K562 (cell line): Measurements from ENCODE around the gene CLIP2.

ENCODE experiments used
- FOXK2 ChIP-seq, 2 experiments: fragments of 450-650 bp; IDR thresholded peaks in 1 of 2; conservative IDR thresholded peaks in 1 of 2; 2 replicates each; pipeline ENCODE4 v1.6.1; 2016; ENCODE audit warnings: low read depth in 2 of 2, mild to moderate bottlenecking in 1 of 2
- MTA2 ChIP-seq: fragments of 450-650 bp; IDR thresholded peaks from 2 replicates; pipeline ENCODE4 v1.6.1; 2016; ENCODE audit warnings: low read depth
- ZBTB7A ChIP-seq: IDR thresholded peaks from 2 replicates; pipeline ENCODE4 v1.6.1; 2011; ENCODE audit warnings: low read depth, mild to moderate bottlenecking, low read length, moderate library complexity, borderline replicate concordance; ENCODE audit not compliant: control insufficient read depth
- TF ChIP-seq, protein P1 (sequence below), 2 experiments: fragments of 450-650 bp in 1 of 2; sonication (generic) in 1 of 2; formaldehyde crosslinking in 1 of 2; IDR thresholded peaks; 2 replicates each; pipeline versions ENCODE4 v1.7.1 to v1.9.0; 2016 to 2022; ENCODE audit warnings: inconsistent platforms in 1 of 2, mild to moderate bottlenecking in 1 of 2, missing genetic modification reagents in 1 of 2

DNA sequence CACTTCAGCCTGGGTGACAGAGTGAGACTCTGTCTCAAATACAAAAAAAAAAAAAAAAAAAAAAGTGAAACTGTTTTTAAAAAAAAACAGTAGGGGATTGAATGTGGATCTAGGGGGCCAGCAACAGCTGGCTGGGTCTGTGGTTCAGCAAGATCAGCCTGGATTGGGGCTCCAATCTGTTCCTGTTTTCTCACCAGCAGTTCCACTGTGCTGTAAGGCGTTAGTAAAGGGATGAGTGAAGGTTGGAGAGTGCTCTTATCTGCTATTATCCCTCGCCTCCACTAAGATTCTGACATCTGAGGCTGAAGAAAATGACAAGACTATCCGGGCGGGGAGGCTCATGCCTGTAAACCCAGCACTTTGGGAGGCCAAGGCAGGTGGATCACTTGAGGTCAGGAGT is 122.8 kb downstream of the CLIP2 start:
- no peak for TF ChIP-seq FOXK2 (conservative IDR thresholded peaks at IDR 0.05 in 1 of 2, IDR thresholded peaks at IDR 0.05 in 1 of 2; ENCODE audit: low read depth in 2 of 2)
- TF ChIP-seq, protein P1, sequence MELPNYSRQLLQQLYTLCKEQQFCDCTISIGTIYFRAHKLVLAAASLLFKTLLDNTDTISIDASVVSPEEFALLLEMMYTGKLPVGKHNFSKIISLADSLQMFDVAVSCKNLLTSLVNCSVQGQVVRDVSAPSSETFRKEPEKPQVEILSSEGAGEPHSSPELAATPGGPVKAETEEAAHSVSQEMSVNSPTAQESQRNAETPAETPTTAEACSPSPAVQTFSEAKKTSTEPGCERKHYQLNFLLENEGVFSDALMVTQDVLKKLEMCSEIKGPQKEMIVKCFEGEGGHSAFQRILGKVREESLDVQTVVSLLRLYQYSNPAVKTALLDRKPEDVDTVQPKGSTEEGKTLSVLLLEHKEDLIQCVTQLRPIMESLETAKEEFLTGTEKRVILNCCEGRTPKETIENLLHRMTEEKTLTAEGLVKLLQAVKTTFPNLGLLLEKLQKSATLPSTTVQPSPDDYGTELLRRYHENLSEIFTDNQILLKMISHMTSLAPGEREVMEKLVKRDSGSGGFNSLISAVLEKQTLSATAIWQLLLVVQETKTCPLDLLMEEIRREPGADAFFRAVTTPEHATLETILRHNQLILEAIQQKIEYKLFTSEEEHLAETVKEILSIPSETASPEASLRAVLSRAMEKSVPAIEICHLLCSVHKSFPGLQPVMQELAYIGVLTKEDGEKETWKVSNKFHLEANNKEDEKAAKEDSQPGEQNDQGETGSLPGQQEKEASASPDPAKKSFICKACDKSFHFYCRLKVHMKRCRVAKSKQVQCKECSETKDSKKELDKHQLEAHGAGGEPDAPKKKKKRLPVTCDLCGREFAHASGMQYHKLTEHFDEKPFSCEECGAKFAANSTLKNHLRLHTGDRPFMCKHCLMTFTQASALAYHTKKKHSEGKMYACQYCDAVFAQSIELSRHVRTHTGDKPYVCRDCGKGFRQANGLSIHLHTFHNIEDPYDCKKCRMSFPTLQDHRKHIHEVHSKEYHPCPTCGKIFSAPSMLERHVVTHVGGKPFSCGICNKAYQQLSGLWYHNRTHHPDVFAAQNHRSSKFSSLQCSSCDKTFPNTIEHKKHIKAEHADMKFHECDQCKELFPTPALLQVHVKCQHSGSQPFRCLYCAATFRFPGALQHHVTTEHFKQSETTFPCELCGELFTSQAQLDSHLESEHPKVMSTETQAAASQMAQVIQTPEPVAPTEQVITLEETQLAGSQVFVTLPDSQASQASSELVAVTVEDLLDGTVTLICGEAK (IDR thresholded peaks at IDR 0.05): no peak
- TF ChIP-seq, protein P1 (CRISPR knock-in tag; IDR thresholded peaks at IDR 0.05): no peak
- no peak for TF ChIP-seq MTA2
- no peak for TF ChIP-seq ZBTB7A
